ENCODE measurements around the gene SERPIND1. TPM values are rescaled to one million over a fixed set of nuclear protein-coding genes. Genes with fewer than 3 reads are reported as not detected.

SERPIND1 gene
- polyA plus RNA-seq, 1 donor from 2014 or later = not detected

DNA sequence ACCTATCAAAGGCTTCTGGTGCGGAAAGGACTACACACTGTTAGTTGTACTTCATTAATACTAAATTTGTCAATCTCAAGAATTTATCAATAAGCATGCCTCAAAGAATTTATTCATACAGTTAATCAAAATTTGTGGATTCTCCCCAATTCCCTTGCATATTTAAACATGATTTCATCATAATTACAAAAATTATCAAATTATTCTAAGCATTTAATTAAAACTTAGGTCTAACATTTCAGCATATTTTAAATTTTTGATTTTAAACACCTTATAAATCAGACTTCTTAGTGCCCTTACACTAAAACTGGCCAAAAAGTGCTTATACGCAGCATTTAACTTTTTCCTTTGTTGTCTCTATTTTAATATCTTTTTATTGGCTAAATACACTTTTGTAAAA, 13.8 kb upstream of the SERPIND1 start:
- H3K9me2 ChIP-seq (ENCODE audit: insufficient read depth, low read length) = no peaks in the 10 kb centered on the region
- no peak overlapping the region for H3K4me3 ChIP-seq (ENCODE audit: low read length)
- no peak overlapping the region for H3K9ac ChIP-seq (ENCODE audit: low read length)
- no peaks in the 10 kb centered on the region for H3F3A ChIP-seq (ENCODE audit: insufficient read depth, low read length, poor library complexity, severe bottlenecking)
- peaks cover 15% of the 10 kb centered on the region for H3K36me3 ChIP-seq (ENCODE audit: insufficient read depth, low read length)
- TF ChIP-seq SMC3 (conservative IDR thresholded peaks at IDR 0.05; ENCODE audit: poor library complexity) (no peak), POLR2AphosphoS5 (IDR thresholded peaks at IDR 0.05) (no peak), TAF1 (IDR thresholded peaks at IDR 0.05; ENCODE audit: low read depth) (no peak), RAD21 (conservative IDR thresholded peaks at IDR 0.05) (no peak), EZH2 (IDR thresholded peaks at IDR 0.05; ENCODE audit: borderline replicate concordance, insufficient read depth, low read length, poor library complexity, severe bottlenecking) (no peak), REST (IDR thresholded peaks at IDR 0.05; ENCODE audit: borderline replicate concordance) (no peak)
- TF ChIP-seq, protein P1, sequence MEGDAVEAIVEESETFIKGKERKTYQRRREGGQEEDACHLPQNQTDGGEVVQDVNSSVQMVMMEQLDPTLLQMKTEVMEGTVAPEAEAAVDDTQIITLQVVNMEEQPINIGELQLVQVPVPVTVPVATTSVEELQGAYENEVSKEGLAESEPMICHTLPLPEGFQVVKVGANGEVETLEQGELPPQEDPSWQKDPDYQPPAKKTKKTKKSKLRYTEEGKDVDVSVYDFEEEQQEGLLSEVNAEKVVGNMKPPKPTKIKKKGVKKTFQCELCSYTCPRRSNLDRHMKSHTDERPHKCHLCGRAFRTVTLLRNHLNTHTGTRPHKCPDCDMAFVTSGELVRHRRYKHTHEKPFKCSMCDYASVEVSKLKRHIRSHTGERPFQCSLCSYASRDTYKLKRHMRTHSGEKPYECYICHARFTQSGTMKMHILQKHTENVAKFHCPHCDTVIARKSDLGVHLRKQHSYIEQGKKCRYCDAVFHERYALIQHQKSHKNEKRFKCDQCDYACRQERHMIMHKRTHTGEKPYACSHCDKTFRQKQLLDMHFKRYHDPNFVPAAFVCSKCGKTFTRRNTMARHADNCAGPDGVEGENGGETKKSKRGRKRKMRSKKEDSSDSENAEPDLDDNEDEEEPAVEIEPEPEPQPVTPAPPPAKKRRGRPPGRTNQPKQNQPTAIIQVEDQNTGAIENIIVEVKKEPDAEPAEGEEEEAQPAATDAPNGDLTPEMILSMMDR (IDR thresholded peaks at IDR 0.05; ENCODE audit: poor library complexity, severe bottlenecking) = no peak
- H2AFZ ChIP-seq (ENCODE audit: low read depth, low read length) = no peak overlapping the region
- no peaks in the 10 kb centered on the region for H4K20me1 ChIP-seq (ENCODE audit: insufficient read depth)
- no peak overlapping the region for H3K4me2 ChIP-seq (ENCODE audit: low read length)
- no peaks in the 10 kb centered on the region for H3K9me3 ChIP-seq (ENCODE audit: low read length)
- H3K27ac ChIP-seq (ENCODE audit: low read length) = no peak overlapping the region
- H3K79me2 ChIP-seq (replicated peaks; ENCODE audit: insufficient read depth, low read length) = no peaks in the 10 kb centered on the region
- no peaks in the 10 kb centered on the region for H3K27me3 ChIP-seq (ENCODE audit: insufficient read depth, low read depth, low read length)

DNA sequence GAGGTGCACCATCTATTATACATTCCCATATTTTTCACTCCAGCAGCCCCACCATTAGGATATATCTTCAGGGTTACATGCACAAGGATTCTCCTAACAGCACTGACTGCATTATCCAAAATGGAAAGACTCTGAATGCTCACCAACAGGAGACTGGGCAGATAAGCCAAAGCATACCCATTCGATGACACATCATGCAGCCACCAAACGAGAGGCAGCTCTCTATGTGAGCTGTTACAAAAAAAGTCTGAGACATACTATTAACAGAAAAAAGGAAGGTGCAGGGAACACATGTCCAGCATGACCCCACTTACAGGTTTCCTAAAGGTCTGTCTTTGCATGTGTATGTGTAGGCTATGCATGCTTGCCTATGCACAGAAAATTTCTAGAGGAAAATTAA, 12.4 kb upstream of the SERPIND1 start:
- no peaks in the 10 kb centered on the region for H3K9me3 ChIP-seq (ENCODE audit: low read length)
- no peaks in the 10 kb centered on the region for H3K9me2 ChIP-seq (ENCODE audit: insufficient read depth, low read length)
- no peaks in the 10 kb centered on the region for H4K20me1 ChIP-seq (ENCODE audit: insufficient read depth)
- no peak overlapping the region for H3K4me2 ChIP-seq (ENCODE audit: low read length)
- TF ChIP-seq POLR2AphosphoS5 (IDR thresholded peaks at IDR 0.05) (no peak), REST (IDR thresholded peaks at IDR 0.05; ENCODE audit: borderline replicate concordance) (no peak), EP300 (conservative IDR thresholded peaks at IDR 0.05; ENCODE audit: poor library complexity, severe bottlenecking) (no peak), TAF1 (IDR thresholded peaks at IDR 0.05; ENCODE audit: low read depth) (no peak), SMC3 (conservative IDR thresholded peaks at IDR 0.05; ENCODE audit: poor library complexity) (no peak), EZH2 (IDR thresholded peaks at IDR 0.05; ENCODE audit: borderline replicate concordance, insufficient read depth, low read length, poor library complexity, severe bottlenecking) (no peak), RAD21 (conservative IDR thresholded peaks at IDR 0.05) (no peak), MXI1 (conservative IDR thresholded peaks at IDR 0.05; ENCODE audit: poor library complexity, severe bottlenecking) (no peak)
- TF ChIP-seq, protein P1 (IDR thresholded peaks at IDR 0.05; ENCODE audit: poor library complexity, severe bottlenecking) = no peak
- H3K27ac ChIP-seq (ENCODE audit: low read length) = no peak overlapping the region
- no peaks in the 10 kb centered on the region for H3K27me3 ChIP-seq (ENCODE audit: insufficient read depth, low read depth, low read length)
- H3F3A ChIP-seq (ENCODE audit: insufficient read depth, low read length, poor library complexity, severe bottlenecking) = no peaks in the 10 kb centered on the region
- H2AFZ ChIP-seq (ENCODE audit: low read depth, low read length) = no peak overlapping the region
- H3K36me3 ChIP-seq (ENCODE audit: insufficient read depth, low read length) = peaks cover 15% of the 10 kb centered on the region
- no peak overlapping the region for H3K4me3 ChIP-seq (ENCODE audit: low read length)
- H3K79me2 ChIP-seq (replicated peaks; ENCODE audit: insufficient read depth, low read length) = no peaks in the 10 kb centered on the region
- H3K9ac ChIP-seq (ENCODE audit: low read length) = no peak overlapping the region
